GM19035 (cell line): ENCODE measurements around the gene SORL1-AS1.

Source experiments
- ATAC-seq: cut with Tn5 transposase; IDR thresholded peaks from one replicate; pipeline ENCODE4 v1.9.1; 2021; ENCODE audit not compliant: unreplicated experiment

SORL1-AS1 gene

GRCh38 chr11:121394785-121395184 lies 58.0 kb downstream of the SORL1-AS1 start:
- no peak for ATAC-seq

GRCh38 chr11:121393855-121394254 lies 58.9 kb downstream of the SORL1-AS1 start:
- no peak for ATAC-seq

GRCh38 chr11:121391914-121392313 lies 60.9 kb downstream of the SORL1-AS1 start:
- no peak for ATAC-seq

- no peak for ATAC-seq
Observed at GRCh38 chr11:121389651-121390050, 63.1 kb downstream of the SORL1-AS1 start.
